ENCODE measurements around the gene BRI3.

DNA sequence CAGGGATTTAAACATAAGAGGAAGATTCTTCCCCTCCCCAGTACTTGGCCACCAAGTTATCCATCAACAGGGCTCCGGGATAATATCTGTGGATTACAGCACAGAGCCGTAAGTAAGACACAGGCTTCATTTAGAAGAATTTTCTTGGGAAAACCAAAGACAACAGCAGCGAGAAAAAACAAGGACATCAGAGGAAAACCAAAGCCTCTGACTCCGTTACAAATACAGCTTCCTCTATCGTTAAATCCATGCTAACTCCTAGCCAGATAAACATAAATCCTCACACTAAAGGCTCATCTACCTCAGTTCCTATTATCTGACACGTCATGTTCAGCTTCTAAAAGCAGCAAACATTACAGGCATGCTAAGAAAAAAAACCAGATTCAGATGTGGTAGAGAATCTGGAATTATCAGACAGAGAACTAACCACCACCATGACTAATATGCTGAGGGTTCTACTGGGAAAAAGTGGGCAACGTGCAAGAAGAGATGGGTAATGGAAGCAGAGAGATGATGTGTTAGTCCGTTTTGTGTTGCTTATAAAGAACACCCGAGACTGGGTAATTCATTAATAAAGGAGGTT is 48.4 kb downstream of the BRI3 start:
- TF ChIP-seq POLR2A (IDR thresholded peaks at IDR 0.05; ENCODE audit: borderline replicate concordance, extremely low read depth, insufficient read depth, insufficient read length): no peak
- TF ChIP-seq, protein P1, sequence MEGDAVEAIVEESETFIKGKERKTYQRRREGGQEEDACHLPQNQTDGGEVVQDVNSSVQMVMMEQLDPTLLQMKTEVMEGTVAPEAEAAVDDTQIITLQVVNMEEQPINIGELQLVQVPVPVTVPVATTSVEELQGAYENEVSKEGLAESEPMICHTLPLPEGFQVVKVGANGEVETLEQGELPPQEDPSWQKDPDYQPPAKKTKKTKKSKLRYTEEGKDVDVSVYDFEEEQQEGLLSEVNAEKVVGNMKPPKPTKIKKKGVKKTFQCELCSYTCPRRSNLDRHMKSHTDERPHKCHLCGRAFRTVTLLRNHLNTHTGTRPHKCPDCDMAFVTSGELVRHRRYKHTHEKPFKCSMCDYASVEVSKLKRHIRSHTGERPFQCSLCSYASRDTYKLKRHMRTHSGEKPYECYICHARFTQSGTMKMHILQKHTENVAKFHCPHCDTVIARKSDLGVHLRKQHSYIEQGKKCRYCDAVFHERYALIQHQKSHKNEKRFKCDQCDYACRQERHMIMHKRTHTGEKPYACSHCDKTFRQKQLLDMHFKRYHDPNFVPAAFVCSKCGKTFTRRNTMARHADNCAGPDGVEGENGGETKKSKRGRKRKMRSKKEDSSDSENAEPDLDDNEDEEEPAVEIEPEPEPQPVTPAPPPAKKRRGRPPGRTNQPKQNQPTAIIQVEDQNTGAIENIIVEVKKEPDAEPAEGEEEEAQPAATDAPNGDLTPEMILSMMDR (IDR thresholded peaks at IDR 0.05 in 2 of 3, conservative IDR thresholded peaks at IDR 0.05 in 1 of 3; ENCODE audit: borderline replicate concordance in 1 of 3, insufficient read depth in 1 of 3, low read depth in 2 of 3, low read length in 2 of 3): no peak

Measured in HCT116 (cell line).